Skeletal muscle satellite cell (primary cell): ENCODE results near the gene PLA2G4F.
"Not testable (repeated sequence)": the region's sequence is repeated elsewhere in the genome, so short reads cannot be mapped to it uniquely, and the experiment has no call there.

Source experiments
- H3K27me3 ChIP-seq: 2 replicates; pipeline ENCODE4 v1.7.0; 2013; ENCODE audit warnings: low read length; ENCODE audit not compliant: control insufficient read depth, insufficient read depth
- H3K36me3 ChIP-seq: 2 replicates; pipeline ENCODE4 v1.7.0; 2013; ENCODE audit warnings: mild to moderate bottlenecking, control low read depth, low read length; ENCODE audit not compliant: insufficient read depth
- H3K4me1 ChIP-seq: 2 replicates; pipeline ENCODE4 v1.7.0; 2013; ENCODE audit warnings: low read length; ENCODE audit not compliant: control insufficient read depth, insufficient read depth
- H3K4me2 ChIP-seq: 2 replicates; pipeline ENCODE4 v1.7.0; 2013; ENCODE audit warnings: mild to moderate bottlenecking, low read length
- H3K4me3 ChIP-seq: 2 replicates; pipeline ENCODE4 v1.7.0; 2013; ENCODE audit warnings: low read length
- H3K9ac ChIP-seq: 2 replicates; pipeline ENCODE4 v1.7.0; 2013; ENCODE audit warnings: mild to moderate bottlenecking, low read depth, low read length, moderate library complexity
- H3K9me3 ChIP-seq: replicated peaks from 2 replicates; pipeline ENCODE4 v1.7.0; 2013; ENCODE audit warnings: mild to moderate bottlenecking, control low read depth, low read length

Gene PLA2G4F

GRCh38 chr15:42101861-42102260, 54.6 kb downstream of the PLA2G4F start:
- peaks cover 23% of the 10 kb centered on the region for H3K27me3 ChIP-seq
- H3K4me2 ChIP-seq = no peak overlapping the region
- H3K4me3 ChIP-seq = no peak overlapping the region
- no peaks in the 10 kb centered on the region for H3K4me1 ChIP-seq
- no peaks in the 10 kb centered on the region for H3K9me3 ChIP-seq
- no peak overlapping the region for H3K9ac ChIP-seq
- H3K36me3 ChIP-seq = no peaks in the 10 kb centered on the region

GRCh38 chr15:42100021-42100800, 56.2 kb downstream of the PLA2G4F start:
- H3K9ac ChIP-seq = no peak overlapping the region
- H3K4me1 ChIP-seq = no peaks in the 10 kb centered on the region
- H3K4me2 ChIP-seq = no peak overlapping the region
- H3K9me3 ChIP-seq = no peaks in the 10 kb centered on the region
- no peak overlapping the region for H3K4me3 ChIP-seq
- H3K36me3 ChIP-seq = no peaks in the 10 kb centered on the region
- peaks cover 32% of the 10 kb centered on the region for H3K27me3 ChIP-seq

- no peak overlapping the region for H3K4me3 ChIP-seq
- H3K9me3 ChIP-seq = no peaks in the 10 kb centered on the region
- H3K4me1 ChIP-seq = no peaks in the 10 kb centered on the region
- H3K9ac ChIP-seq = no peak overlapping the region
- no peaks in the 10 kb centered on the region for H3K36me3 ChIP-seq
- peaks cover 45% of the 10 kb centered on the region for H3K27me3 ChIP-seq
- no peak overlapping the region for H3K4me2 ChIP-seq
These were observed 59.4 kb downstream of the PLA2G4F start for GRCh38 chr15:42097018-42097417.

- no peak within 1 kb of the TSS for H3K9ac ChIP-seq
- H3K4me2 ChIP-seq = no peak within 1 kb of the TSS
- H3K27me3 ChIP-seq = peaks cover 63% of the 10 kb centered on the region
- H3K4me3 ChIP-seq = no peak within 1 kb of the TSS
- no peaks in the 10 kb centered on the region for H3K36me3 ChIP-seq
- no peaks in the 10 kb centered on the region for H3K9me3 ChIP-seq
- no peaks in the 10 kb centered on the region for H3K4me1 ChIP-seq
These were observed 61.9 kb downstream of the PLA2G4F start, which contains the start of gene PLA2G4D for GRCh38 chr15:42094512-42094963. Gene PLA2G4D (minus strand): TSS chr15:42094562. CDS start chr15:42094459, 103 bp downstream.

GRCh38 chr15:42093966-42094365, 62.5 kb downstream of the PLA2G4F start:
- H3K27me3 ChIP-seq = peaks cover 69% of the 10 kb centered on the region
- H3K9me3 ChIP-seq = no peaks in the 10 kb centered on the region
- no peak overlapping the region for H3K4me2 ChIP-seq
- no peaks in the 10 kb centered on the region for H3K36me3 ChIP-seq
- no peak overlapping the region for H3K4me3 ChIP-seq
- H3K9ac ChIP-seq = no peak overlapping the region
- H3K4me1 ChIP-seq = no peaks in the 10 kb centered on the region

GRCh38 chr15:42092398-42093318, 63.8 kb downstream of the PLA2G4F start:
- Histone ChIP-seq H3K27me3 (peaks cover 77% of the 10 kb centered on the region), H3K36me3 (no peaks in the 10 kb centered on the region), H3K4me3 (no peak overlapping the region), H3K4me1 (no peaks in the 10 kb centered on the region), H3K4me2 (no peak overlapping the region), H3K9me3 (no peaks in the 10 kb centered on the region), H3K9ac (no peak overlapping the region)

GRCh38 chr15:42091753-42092397, 64.6 kb downstream of the PLA2G4F start:
- H3K4me1 ChIP-seq, H3K9ac ChIP-seq, H3K9me3 ChIP-seq, H3K4me3 ChIP-seq, H3K4me2 ChIP-seq, H3K36me3 ChIP-seq: not testable (repeated sequence)
- H3K27me3 ChIP-seq = peaks cover 76% of the 10 kb centered on the region

- no peaks in the 10 kb centered on the region for H3K9me3 ChIP-seq
- H3K36me3 ChIP-seq = no peaks in the 10 kb centered on the region
- peaks cover 72% of the 10 kb centered on the region for H3K27me3 ChIP-seq
- no peak overlapping the region for H3K9ac ChIP-seq
- no peak overlapping the region for H3K4me2 ChIP-seq
- no peaks in the 10 kb centered on the region for H3K4me1 ChIP-seq
- H3K4me3 ChIP-seq = no peak overlapping the region
These were observed 65.7 kb downstream of the PLA2G4F start for GRCh38 chr15:42090781-42091180.

- no peaks in the 10 kb centered on the region for H3K36me3 ChIP-seq
- H3K4me3 ChIP-seq = no peak overlapping the region
- H3K4me1 ChIP-seq = no peaks in the 10 kb centered on the region
- no peak overlapping the region for H3K9ac ChIP-seq
- H3K9me3 ChIP-seq = no peaks in the 10 kb centered on the region
- peaks cover 74% of the 10 kb centered on the region for H3K27me3 ChIP-seq
- no peak overlapping the region for H3K4me2 ChIP-seq
These were observed 66.1 kb downstream of the PLA2G4F start for GRCh38 chr15:42090370-42090769.

GRCh38 chr15:42089942-42090341, 66.5 kb downstream of the PLA2G4F start:
- Histone ChIP-seq H3K9me3 (no peaks in the 10 kb centered on the region), H3K27me3 (peaks cover 78% of the 10 kb centered on the region), H3K4me2 (no peak overlapping the region), H3K9ac (no peak overlapping the region), H3K36me3 (no peaks in the 10 kb centered on the region), H3K4me3 (no peak overlapping the region), H3K4me1 (no peaks in the 10 kb centered on the region)
